Middle frontal gyrus (tissue), 1 donor: ENCODE measurements around the gene PHF19.
A peak's percentile ranks its signal among the peaks of the same experiment; 100 is the strongest.

Experiments
- DNase-seq: peaks from one replicate; pipeline ENCODE4 v3.0.0-alpha.2; 2015; ENCODE audit warnings: low spot score; ENCODE audit errors: extremely low spot score

Gene PHF19

DNA sequence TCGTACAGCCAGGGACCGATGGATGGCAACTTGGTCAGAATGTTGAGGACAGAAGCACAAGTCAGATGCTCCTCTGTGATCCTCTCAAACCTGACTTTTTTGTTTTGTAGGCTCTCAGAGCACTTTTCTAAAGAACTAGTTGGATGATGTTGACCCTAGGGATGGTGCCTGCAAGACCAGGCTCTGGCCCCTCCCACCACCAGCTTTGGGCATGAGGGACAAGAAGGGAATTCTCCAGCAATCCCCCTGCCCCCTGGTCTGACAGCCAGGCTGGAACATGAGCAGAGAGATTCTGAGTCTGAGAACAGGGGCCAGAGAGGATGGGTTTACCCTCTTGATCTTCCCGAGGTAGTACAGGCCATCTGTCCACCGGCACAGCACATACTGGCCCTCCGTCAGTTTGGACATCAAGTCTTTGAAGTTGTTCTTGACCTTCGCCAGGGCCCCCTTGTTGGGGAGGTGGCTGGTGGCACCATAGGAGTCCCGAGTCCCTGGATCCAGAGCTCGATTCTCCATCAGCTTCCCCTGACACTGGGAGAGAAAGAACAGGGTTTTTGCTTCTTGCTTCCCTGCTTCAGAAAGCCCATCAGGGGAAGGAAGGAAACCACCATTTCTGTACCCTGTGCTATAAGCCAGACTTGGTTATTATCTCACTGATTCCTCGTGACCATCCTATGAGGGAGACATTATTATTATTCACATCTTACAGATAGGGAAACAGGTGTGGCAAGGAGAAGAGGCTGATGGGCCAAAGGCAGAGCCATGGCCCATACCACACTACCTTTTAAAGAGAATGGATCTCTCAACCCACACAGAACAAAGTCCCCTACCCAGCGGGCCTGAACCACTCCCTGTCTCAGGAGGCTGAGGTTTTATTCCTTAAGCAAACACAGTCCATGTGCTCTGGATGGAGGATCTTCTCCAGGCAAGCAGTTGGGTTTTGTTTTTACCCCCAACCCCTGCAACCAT, 2.5 kb downstream of the PHF19 start:
- DNase-seq = no peak

DNA sequence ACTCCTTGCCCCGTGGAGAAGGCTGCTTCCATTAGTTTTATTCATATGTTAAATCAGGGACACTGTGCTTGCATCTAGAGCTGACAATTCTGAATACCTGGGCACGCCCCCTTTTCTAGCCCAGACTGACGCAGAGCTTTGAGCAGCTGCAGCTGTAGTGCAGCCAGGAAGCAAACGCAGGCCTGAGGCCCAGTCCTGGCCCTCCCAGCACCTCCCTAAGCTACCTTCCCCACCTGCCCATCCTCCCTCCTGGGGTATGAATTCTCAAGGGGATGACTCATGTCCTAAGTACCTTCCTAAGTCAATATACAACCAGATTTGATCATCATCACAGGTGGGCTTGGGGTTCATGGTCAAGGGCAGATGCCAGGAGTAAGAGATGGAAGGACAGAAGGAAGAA, 3.5 kb downstream of the PHF19 start:
- DNase-seq = no peak

DNA sequence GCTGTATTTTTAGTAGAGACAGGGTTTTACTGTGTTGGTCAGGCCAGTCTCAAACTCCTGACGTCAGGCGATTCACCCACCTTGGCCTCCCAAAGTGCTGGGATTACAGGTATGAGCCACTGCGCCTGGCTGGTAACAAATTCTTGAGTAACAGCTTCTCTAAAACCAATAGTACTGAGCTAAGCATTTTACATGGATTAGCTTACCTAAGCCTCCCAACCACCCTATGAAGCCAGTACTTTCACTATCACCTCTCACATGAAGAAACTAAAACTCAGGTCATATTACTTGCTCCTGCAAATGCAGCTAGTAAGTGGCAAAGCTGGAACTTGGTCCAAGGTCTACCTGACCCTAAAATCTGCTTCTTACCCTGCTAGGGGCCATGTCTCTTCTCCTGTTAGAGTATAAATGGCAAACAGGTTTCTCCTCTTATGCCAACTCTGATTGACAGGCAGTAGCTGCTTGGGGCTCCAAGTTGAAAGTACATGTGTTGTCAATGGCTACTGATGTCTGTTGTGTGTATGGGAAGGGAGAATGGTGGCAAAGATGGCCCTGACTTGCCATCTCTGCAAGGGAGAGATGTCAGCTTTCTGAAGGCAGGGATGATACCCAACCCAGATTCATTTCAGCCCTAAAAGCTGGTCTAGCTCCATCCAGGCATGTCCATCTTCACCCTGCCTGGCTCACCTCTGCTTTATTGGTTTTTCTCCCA, 4.0 kb downstream of the PHF19 start:
- no peak for DNase-seq

DNA sequence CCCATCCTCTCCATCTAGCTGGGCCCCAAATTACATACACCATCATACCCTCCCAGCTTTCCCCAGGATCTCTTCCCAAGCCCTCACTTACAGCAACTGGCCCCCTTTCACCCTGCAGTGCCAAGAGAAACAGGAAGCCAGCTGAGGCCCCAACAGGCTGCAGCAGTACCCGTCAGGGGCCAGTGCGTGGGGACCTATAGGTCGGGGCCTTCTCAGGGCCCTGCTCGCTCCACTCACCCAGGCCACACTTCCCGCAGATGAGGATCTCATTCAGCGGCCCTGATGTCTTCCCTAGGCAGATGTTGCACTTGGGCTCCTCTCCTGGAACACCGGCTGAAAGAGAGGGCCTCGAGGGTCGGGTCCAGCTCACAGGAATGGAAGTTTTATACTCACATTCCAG, 6.8 kb downstream of the PHF19 start:
- DNase-seq = no peak

DNA sequence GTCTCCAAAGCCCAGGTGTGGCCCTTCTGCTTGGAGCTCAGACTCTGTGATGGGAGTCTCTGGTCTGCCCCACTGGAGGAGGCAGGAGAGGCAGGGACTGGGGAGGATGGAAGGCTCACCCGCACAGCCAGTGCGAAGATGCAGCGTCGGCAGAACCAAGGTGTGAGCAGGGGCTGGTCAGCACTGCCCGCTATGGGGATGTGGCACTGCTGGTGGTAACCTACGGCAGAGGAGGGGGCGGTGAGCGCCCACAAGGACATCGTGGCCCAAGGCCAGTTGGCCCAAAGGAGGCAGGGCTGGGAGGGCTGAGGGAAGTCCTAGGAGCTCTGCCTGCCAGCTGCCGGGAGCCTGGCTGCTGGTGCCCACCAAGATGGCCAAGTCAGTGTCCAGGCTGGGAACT, 7.3 kb downstream of the PHF19 start:
- no peak for DNase-seq

DNA sequence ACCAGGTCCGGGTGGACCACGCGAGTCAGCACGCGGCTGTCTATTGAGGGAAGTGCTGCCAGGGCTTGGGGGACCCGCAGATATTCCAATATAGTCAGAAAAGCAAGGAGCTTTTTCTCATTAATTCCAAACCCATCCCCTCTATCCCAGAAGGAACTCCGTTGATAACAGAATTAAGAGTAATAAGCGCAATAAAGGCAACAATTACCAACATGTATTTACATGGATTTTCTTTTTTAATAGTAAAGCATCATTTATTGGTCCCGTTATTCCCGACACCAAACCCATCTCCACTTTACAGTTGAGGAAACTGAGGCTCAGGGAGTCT, 7.7 kb downstream of the PHF19 start:
- no peak for DNase-seq

DNA sequence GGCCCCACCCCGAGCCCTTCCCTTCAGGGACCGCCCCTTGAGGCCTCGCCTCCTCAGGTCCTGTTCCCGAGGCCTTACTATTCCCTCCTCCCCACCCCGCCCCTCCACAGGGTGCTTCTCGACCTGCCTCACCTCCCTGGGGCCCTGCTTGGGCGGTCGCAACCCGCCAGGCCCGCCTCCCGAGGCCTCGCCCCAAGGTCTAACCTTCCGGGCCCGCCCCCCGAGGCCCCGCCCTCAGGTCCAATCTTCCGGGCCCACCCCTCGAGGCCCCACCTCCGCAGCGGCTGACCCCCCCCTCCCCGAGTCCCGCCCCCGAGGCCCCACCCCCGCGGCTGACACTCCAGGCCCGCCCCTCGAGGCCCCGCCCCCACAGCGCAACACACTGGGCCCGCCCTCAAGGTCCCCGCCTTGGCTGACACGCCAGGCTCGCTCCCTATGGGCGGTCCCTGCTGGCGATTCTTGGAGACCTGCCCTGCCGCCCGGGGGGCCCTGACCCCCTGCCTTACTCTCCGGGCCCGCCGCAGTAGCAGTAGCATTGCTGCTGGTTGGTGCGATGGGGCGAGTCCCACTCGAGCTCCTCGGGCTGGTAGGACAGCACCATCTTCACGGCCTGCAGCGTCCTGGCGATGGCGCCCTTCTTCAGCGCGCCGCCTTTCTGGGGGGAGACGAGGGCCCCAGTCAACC, 8.2 kb downstream of the PHF19 start:
- peak; percentile 49 for DNase-seq

DNA sequence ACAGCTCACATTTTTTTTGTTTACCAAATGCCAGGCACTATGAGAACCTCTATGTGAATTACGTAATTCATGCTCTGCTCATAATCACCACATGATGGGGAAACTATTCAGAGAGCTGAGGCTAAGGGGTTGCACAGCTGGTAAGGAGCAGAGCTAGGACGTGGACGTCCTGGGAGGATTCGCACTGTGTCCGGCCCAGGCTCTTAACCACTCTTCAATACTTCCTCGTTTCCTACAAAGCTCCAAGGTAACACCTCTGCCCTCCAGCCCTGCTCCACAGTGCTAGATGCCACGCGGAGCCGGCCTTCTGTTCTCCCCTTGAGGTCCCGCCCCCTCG, 8.7 kb downstream of the PHF19 start:
- DNase-seq = no peak

DNA sequence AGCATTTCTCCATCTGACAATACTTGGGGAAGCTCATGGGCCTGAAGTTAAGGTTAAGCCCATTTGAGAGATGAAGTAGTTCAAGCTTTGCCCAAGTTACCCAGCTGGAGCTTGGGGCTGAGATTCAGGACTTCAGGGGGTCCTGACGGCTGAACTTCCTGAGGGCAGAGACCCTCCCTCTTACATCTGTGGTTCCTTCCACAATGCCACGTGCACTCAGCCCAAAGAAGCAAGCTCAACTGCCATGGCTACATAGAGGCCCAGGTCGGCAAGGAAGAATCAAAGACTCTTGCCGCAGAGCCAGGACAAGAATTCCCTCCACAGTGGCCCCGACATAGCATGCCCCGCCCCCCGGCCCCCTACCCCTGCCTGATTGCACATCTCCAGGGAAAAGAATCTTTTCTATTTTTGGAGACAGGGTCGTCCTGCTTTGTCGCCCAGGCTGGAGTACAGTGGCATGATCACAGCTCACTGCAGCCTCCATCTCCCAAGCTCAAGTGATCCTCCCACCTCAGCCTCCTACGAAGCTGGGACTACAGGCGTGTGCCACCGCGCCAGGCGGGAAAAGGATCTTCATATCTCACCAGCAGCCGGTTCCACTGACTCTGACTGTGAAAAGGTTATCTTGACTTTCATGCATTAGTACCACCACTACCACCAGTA, 9.2 kb downstream of the PHF19 start:
- DNase-seq = no peak

DNA sequence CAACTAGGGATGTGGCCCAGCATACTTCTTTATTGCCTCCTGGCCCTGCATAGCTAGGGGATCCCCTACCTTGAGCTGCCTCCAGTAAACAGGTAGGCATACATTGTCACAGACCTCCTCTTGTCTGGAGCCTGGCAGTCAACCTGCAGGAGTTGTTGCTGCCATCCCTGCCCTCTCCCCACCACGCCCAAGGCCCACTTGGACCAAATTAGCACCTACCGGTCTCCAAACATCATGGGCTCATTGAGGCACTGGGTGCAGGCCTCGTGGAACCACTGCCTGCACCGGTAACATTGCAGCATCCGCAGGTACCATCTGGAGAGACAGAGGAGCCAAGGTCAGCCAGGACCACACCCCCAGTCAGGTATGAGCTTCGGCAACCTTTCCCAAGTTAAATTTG, 10.3 kb downstream of the PHF19 start:
- DNase-seq = no peak

DNA sequence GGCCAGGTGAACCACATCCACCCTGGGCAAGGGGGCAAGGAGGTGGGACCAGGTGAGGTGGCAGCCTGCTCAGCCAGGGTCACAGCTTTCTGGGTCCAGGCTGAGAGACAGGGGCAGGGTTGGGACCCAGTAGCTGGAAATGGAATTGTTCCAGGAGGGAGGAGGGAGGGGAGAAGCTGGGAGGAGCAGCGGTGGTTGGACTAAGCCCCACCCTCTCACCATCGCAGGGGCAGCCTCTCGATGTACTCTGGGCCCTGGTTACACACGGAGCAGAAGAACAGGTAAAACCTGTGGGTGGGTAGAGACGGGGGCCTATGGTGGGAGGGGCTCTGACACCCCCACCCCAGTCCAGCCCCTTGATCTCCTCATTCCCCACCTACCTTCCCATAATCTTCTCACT, 11.2 kb downstream of the PHF19 start:
- DNase-seq = no peak

DNA sequence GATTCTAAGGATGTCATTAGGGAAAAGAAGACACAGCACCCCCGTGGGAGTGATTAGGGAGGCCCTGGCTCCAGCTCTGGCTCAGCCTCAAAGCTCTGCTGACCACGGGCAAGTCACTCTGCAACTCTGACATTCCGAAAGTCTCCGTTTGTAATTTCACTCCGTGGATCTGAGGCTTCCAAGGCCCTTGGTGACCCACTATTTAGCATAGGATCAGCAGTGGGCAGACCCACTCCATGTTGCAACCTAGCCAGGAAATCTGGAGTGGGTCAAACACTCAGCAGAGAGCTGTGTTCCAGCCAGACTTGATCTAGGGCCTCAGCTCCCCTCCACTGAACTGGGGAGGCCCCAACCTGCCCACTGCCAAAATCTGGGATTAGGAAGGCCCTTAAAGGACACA, 11.8 kb downstream of the PHF19 start:
- no peak for DNase-seq

DNA sequence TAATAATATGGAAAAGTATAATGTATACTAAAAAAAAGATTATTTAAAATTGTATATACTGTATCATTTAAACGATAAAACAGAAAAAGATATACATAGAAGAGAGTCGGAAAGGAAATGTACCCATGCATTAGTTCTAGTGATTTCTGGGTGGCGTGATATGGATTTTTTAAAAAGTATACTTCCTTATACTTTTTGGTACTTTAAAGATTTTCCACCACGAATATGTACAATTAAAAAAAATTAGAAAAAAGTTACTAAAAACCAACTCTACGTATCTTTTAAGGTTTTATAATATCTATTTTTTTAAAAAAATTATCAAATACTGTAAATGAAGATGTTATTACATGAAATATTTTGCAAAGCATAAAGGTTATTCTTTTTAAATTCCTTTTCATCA, 12.3 kb downstream of the PHF19 start:
- no peak for DNase-seq

DNA sequence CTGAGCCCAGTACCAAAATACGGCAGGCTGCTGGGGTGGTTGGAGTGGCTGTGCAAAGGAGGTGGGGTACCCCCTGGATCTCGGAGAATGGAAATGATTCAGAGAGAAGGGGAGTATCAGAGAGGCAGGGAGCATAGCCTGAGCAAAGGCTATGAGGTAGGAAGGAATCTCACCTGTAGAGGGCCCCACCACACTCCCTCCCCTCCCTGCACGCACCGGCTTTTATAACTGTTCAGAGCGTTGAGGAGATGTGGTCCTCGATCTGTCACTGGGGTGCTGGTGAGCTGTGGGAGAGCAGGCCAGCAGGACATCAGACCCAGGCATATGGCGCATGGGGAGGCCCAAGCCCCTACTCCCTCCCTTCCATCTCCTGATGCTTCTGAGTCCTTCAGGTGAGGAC, 13.2 kb downstream of the PHF19 start:
- no peak for DNase-seq

DNA sequence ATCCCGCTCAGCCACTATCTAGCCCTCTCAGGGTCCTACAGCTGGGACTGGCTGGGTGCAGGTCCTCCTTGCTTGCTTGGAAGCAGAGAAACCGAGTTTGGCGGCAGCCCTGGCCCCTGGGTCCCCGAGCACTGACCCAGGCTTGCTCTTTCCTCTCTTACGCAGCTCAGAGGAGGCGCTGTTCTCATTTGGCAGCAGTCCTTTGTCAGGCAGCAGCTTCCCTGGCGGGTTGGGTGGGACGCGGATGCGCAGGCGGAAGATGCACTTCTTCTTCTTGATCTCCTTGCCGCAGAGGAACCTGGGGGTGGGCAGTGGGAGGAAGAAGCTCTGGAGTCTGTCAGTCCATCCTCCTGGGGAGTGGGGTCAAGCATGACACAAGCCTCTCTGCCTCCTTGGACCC, 14.5 kb downstream of the PHF19 start:
- no peak for DNase-seq

DNA sequence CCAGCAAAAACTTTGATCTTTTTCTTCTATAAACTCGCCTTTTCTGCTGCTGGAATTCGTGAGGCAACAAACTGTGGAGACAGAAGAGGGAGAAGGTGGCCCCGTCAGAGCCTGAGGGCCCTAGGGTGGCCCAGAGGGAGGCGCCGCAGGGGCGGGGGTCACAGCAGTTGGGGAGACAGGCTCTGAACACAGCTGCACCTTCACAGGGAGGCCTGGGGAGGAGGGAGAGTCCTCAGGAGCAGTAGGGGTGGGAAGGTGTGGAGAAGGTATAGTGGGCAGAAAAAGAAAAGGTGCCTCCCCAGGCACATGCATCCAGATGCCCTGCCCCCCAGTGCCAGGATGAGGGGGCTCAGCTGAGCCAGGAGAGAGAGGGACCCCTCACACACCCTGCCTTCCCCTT, 15.1 kb downstream of the PHF19 start:
- DNase-seq = no peak

DNA sequence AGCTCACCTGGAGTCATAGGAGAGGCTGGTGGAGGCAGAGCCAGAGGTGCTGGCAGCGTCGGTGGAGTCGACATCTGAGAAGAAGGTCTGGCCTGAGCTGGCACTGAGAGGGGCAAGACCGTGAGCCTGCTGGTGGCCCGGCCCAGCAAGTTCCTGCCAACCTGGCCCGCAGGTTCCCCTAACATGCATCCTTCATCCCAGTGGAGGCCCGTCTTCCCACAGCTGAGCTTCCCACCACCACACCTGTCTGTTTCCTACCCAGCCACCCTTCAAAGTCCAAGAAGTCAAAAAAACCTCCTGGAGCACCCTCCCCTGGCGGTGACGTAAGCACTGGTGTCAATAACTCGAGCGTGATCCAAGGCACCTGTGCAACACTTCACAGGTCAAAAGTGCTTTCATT, 16.9 kb downstream of the PHF19 start:
- DNase-seq = no peak

DNA sequence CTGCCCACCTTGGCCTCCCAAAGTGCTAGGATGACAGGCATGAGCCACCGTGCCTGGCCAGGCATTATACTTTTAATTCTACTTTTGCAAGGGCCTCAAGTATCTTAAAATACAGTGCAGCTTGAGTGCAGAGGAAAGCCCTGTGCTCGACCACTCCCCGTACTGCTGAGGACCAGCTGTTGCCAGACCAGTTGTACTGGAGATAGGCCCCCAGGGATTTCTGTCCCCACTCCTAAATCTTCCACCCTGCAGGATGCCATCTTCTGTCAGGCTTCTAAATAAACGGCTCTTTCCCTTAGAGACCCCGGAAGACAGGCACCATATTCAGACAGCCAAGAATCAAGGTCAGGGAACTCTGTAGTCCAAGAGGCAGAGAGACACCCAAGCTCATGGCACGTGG, 17.6 kb downstream of the PHF19 start:
- DNase-seq = no peak

DNA sequence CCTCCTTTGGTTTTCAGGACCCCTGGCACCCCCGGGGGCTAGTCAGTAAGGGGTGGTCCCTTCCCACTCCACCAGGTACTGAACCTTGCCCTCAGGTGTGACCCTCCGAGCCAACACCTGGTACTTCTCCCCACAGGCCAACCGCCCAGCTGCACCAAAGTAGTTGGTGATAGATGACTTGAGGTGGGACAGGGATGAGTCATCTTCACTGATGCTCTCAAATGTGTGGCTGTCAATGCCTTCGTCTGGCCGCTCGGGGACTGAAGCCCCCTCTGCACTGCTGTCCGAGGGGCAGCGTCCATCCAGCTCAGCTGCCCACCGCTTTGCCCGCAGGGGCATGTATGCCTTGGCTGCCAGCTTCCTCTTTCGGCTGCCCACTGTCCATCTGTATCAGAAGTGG, 19.1 kb downstream of the PHF19 start:
- no peak for DNase-seq

DNA sequence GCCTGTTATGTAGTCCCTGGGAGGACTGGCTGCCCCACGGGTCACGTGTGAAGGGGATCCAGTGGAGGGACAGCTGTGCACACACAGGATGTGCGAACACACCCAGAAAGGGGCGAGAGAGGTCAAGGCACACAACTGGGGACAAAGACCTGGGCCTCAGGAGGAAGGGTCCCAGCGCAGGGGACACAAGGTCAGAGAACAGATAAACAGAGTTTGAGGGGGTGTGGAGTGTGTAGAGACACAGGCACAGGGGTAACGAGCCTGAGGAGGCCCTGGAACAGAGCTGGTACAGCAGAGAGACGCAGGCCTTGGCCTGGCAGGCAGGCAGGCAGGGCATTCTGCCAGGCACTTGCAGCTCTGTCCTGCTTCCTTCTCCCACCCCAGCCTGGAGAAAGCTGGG, 19.5 kb downstream of the PHF19 start:
- no peak for DNase-seq

DNA sequence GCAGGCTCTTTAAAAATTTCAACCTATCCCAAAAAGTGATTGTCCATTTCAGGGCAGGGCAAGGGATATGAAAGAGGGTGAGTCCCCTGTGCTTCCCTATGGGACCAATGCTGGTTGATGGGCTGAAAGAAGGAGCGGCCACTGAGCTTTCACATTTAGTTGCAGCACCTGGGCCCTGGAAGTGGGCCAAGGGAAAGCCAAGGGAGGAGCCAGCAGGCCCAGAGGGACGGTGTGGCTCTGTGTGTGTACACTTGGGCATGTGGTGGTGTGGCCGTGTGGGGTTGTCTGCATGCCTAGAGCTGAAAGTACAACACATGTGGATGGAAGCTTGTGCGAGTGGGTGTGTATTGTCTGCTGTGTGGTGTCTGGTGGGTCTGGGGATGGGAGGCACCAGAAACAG, 20.3 kb downstream of the PHF19 start:
- no peak for DNase-seq
